ENCODE results near the gene KRTAP10-7.

DNA sequence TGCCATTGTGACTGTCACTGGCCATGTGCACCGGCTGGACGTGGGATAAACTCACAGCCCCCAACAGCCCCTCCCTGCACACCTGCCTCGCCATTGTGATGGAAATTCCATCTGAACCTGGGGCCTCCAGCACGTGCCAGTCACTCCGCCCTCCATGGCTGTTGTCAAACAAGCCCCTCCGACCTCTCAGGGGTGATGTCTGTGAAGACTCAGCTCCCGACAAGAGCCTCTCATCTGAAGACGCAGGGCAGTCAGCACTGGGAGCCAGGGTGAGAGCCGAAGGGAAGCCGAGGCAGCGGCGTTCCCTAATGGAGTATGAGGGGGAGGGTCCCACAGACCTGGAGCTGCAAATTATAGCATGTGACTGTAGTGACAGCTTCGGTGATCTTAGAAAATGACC is 47.7 kb upstream of the KRTAP10-7 start:
- TF ChIP-seq, protein P1, sequence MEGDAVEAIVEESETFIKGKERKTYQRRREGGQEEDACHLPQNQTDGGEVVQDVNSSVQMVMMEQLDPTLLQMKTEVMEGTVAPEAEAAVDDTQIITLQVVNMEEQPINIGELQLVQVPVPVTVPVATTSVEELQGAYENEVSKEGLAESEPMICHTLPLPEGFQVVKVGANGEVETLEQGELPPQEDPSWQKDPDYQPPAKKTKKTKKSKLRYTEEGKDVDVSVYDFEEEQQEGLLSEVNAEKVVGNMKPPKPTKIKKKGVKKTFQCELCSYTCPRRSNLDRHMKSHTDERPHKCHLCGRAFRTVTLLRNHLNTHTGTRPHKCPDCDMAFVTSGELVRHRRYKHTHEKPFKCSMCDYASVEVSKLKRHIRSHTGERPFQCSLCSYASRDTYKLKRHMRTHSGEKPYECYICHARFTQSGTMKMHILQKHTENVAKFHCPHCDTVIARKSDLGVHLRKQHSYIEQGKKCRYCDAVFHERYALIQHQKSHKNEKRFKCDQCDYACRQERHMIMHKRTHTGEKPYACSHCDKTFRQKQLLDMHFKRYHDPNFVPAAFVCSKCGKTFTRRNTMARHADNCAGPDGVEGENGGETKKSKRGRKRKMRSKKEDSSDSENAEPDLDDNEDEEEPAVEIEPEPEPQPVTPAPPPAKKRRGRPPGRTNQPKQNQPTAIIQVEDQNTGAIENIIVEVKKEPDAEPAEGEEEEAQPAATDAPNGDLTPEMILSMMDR (conservative IDR thresholded peaks at IDR 0.05 in 1 of 2, IDR thresholded peaks at IDR 0.05 in 1 of 2; ENCODE audit: low read depth in 1 of 2, low read length in 2 of 2), result no peak
- no peak for TF ChIP-seq EZH2 (IDR thresholded peaks at IDR 0.05; ENCODE audit: low read length, missing control alignments)
